ENCODE results near the gene SNRPA1.

SNRPA1 gene

DNA sequence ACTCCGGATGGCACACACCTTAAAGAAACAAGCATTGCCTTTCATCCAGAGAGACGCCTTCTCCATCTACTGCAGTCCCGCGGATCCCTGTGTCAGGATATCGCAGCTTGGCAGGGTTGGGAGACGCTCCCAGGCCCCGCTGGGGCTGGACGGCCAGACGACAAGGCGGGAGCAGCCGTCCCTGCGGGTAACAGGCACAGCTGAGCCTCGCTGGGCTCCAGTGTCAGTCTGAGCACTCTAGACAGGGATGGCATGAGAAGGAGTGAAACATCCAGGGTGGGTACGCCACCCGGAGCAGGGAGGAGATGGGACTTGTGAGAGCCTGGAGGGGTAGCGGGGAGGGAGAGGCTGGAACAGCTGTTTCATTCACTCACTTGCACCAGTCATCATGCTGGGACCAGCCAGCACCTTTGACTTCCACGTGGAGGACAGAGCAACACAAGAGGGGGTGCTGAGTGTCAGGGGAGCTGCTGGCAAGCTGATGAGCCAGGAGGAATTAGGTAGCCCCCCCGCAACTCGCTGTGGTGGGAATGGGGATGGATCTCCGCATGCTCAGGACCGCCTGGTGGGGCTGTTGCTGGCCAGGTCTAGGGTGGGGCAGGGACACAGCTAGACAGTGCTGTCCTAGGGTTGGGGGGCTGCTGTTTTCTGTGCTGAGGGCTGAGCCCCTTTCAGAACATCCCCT is 31.6 kb upstream of the SNRPA1 start:
- Histone ChIP-seq H3K27ac (ENCODE audit: low read length) (no peak overlapping the region), H3K9me3 (ENCODE audit: control insufficient read depth, low read depth, low read length) (no peaks in the 10 kb centered on the region), H3K27me3 (ENCODE audit: control insufficient read depth, insufficient read depth, low read length) (peaks cover under 1% of the 10 kb centered on the region), H3K4me3 (ENCODE audit: low read length) (no peak overlapping the region), H3K36me3 (ENCODE audit: control insufficient read depth, low read depth, low read length) (no peaks in the 10 kb centered on the region), H3K4me1 (ENCODE audit: control insufficient read depth, low read depth, low read length) (no peaks in the 10 kb centered on the region), H3K9ac (ENCODE audit: low read length) (no peak overlapping the region)

DNA sequence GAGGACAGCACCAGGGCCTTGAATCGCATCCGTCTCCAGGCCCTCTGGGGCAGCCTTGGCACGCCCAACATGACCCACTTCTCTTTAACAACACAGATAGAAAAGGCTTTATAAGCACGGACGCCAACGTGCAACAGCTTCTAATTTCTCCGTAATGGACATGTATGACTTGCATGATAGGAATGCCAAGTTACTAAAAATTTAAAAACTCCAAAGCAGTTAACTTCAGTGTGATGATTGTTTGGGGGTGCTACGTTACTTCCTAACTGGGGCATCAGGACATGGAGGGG is 30.9 kb upstream of the SNRPA1 start:
- H3K36me3 ChIP-seq (ENCODE audit: control insufficient read depth, low read depth, low read length) = no peaks in the 10 kb centered on the region
- H3K27ac ChIP-seq (ENCODE audit: low read length) = no peak overlapping the region
- H3K4me1 ChIP-seq (ENCODE audit: control insufficient read depth, low read depth, low read length) = no peaks in the 10 kb centered on the region
- H3K4me3 ChIP-seq (ENCODE audit: low read length) = no peak overlapping the region
- H3K9me3 ChIP-seq (ENCODE audit: control insufficient read depth, low read depth, low read length) = no peaks in the 10 kb centered on the region
- H3K9ac ChIP-seq (ENCODE audit: low read length) = no peak overlapping the region
- peaks cover 3% of the 10 kb centered on the region for H3K27me3 ChIP-seq (ENCODE audit: control insufficient read depth, insufficient read depth, low read length)

DNA sequence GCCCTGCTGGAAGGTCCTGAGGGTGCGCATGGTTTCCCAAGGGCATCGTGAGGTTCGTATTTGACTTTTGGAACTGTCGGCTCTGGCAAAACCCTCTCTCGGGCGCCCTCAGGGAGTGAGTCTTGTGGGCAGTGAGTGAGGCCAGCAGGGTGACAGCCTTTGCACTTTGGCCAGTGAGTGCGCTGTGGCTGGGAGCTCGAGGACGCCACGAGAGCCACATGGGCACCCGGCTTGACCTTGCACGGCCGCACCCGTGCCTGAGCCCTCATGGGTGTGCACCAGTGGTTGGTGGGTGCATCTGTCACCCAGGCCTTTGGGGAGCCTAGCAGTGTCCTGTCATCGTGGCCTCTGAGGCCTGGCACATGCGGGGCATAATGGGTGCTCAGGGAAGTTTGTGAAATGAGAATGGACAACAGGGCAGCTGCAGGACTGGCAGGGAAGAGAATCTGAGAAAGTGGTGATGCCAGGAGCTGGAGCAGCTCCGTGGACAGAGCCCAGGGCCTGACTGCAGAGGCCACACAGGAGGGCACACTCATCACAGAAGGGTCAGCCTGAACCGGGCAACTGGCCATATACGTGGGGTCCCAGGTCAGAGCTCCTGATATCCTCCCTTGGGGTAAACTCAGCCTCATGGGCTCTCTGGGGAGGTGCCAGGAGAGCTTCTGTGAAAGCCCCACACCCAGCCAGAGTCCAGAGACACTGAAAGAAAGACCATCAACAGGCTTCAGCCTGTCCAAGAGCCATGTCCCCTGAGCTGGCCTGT is 30.4 kb upstream of the SNRPA1 start:
- Histone ChIP-seq H3K27me3 (ENCODE audit: control insufficient read depth, insufficient read depth, low read length) (peaks cover 5% of the 10 kb centered on the region), H3K27ac (ENCODE audit: low read length) (no peak overlapping the region), H3K9ac (ENCODE audit: low read length) (no peak overlapping the region), H3K36me3 (ENCODE audit: control insufficient read depth, low read depth, low read length) (no peaks in the 10 kb centered on the region), H3K4me1 (ENCODE audit: control insufficient read depth, low read depth, low read length) (no peaks in the 10 kb centered on the region), H3K4me3 (ENCODE audit: low read length) (no peak overlapping the region), H3K9me3 (ENCODE audit: control insufficient read depth, low read depth, low read length) (no peaks in the 10 kb centered on the region)

DNA sequence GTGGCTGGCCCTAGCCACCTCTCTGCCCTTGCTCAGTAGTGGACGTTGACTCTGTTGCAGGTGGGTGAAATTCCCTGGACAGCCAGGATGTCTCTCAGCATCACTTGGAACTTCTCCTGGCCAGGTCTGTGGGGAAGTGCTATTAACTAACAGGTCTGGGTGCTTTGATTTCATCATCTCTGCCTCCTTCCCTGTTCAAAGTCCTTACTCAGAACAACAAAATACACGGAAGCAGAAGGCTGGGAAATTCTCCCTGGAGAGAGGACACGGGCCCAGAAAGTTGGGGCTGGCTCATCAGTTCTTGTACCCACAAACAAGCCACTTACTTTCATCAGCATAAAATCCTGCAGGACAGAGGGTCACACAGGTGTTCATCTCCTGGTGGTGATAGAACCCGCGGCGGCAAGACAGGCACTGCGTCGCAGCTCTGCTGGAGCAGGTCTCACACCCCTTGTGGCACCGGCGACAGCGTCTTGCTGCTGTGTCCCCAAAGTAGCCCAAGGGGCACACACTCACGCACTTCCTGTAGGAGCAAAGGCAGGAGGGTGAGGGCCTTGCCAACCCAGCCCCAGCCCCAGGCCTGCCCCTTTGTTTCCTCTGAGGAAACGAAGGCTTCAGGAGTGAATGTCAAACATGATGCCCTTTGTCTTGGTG is 29.6 kb upstream of the SNRPA1 start:
- Histone ChIP-seq H3K36me3 (ENCODE audit: control insufficient read depth, low read depth, low read length) (no peaks in the 10 kb centered on the region), H3K9me3 (ENCODE audit: control insufficient read depth, low read depth, low read length) (no peaks in the 10 kb centered on the region), H3K27ac (ENCODE audit: low read length) (no peak overlapping the region), H3K9ac (ENCODE audit: low read length) (no peak overlapping the region), H3K4me3 (ENCODE audit: low read length) (no peak overlapping the region), H3K27me3 (ENCODE audit: control insufficient read depth, insufficient read depth, low read length) (peaks cover 8% of the 10 kb centered on the region), H3K4me1 (ENCODE audit: control insufficient read depth, low read depth, low read length) (no peaks in the 10 kb centered on the region)

DNA sequence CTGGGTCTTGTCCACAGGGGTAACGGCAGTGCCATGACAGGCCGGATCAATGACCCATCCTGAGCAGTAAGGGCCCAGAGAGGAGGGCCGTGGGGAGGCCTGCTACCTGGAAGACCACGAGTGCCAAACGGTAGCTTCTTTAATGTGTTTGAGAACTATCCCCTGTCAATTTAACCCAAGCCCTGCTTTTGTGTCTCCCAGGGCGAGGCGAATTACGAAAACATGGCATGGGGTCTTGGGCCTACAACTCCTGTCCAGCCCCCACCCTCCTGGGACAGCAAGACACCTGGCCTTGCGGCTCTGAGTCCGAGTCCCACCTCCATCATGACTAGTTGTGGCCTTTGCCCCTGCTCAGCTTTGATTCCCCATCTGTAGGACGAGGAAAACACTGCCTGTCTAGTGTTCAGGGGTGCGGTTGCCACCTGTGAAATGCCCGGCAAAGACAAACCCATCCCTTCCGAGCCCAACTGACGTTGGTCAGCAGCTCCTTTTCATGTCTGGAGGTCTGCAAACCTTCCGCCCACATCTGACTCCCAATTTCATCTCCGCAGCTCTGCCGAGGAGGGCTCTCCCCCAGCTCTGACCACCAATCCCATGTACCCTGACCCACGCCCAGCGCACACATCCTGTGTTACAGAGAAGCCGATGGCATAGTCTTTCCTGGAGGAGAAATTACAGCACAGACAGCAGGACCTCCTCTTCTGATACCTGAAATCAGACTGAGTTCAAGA is 28.9 kb upstream of the SNRPA1 start:
- Histone ChIP-seq H3K27ac (ENCODE audit: low read length) (no peak overlapping the region), H3K36me3 (ENCODE audit: control insufficient read depth, low read depth, low read length) (no peaks in the 10 kb centered on the region), H3K4me1 (ENCODE audit: control insufficient read depth, low read depth, low read length) (no peaks in the 10 kb centered on the region), H3K27me3 (ENCODE audit: control insufficient read depth, insufficient read depth, low read length) (peaks cover 8% of the 10 kb centered on the region), H3K9ac (ENCODE audit: low read length) (no peak overlapping the region), H3K9me3 (ENCODE audit: control insufficient read depth, low read depth, low read length) (no peaks in the 10 kb centered on the region), H3K4me3 (ENCODE audit: low read length) (no peak overlapping the region)

DNA sequence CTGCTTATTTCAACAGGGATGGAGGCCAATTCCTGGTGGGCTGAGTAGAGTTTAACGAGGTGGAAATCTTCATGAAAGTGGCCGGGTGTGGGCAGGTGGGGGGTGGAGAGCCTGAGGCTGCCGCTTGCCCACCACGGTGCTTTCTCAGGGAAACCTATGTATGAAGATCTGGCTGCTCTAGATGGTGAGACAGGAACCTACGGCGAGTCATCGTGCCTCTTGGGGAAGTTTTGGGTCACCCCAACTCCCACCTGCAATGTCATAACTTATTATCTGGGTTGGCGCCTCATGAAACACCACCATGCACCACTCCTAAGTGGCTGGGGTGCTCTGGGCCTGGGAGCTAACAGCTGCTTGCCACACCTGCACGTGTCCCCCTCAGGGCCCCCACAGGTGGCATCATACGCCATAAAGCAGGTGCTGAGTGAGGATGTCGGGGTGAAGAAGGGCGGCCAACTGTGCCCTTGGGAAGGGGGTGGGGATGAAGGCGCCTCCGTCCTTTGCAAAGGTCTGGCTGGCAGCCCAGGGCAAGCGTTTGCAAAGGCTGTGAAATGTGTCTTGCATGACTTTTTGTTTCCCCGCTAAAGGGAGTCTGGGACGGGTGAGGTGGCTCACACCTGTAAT is 27.9 kb upstream of the SNRPA1 start:
- no peaks in the 10 kb centered on the region for H3K9me3 ChIP-seq (ENCODE audit: control insufficient read depth, low read depth, low read length)
- no peaks in the 10 kb centered on the region for H3K4me1 ChIP-seq (ENCODE audit: control insufficient read depth, low read depth, low read length)
- H3K9ac ChIP-seq (ENCODE audit: low read length) = no peak overlapping the region
- no peak overlapping the region for H3K4me3 ChIP-seq (ENCODE audit: low read length)
- peaks cover 8% of the 10 kb centered on the region for H3K27me3 ChIP-seq (ENCODE audit: control insufficient read depth, insufficient read depth, low read length)
- H3K27ac ChIP-seq (ENCODE audit: low read length) = no peak overlapping the region
- no peaks in the 10 kb centered on the region for H3K36me3 ChIP-seq (ENCODE audit: control insufficient read depth, low read depth, low read length)

DNA sequence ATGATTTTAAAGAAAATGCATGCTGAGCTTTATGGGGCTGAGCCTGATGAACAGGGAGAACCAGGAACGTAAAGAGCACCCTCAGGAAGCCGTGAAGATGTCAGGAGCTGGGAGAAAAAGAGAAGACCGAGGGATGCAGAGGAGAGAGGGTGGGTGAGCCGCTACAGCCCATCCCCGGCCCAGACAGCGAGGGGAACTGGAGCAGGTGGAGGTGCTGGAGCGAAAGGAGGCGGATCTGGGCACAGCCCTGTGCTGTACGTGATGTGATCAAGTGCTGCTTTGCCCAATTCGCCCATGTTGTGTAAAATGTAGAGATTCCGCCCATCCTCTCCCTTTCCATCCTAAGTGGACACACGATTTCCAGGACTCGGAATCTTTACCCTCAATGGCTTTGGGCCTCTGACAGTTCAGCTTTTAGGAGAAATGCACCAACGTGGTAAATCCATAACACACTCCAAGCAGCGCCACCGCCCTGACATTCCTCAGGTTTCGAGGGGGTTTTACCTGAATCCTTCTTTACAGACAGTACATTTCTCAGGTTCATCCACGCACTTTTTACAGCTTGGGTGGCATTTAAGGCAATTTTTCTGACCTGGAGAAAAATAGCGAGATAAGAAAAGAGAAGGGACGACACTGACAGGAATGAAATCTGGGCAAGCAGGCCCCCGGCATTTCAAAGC is 27.1 kb upstream of the SNRPA1 start:
- no peak overlapping the region for H3K9ac ChIP-seq (ENCODE audit: low read length)
- H3K36me3 ChIP-seq (ENCODE audit: control insufficient read depth, low read depth, low read length) = no peaks in the 10 kb centered on the region
- no peak overlapping the region for H3K27ac ChIP-seq (ENCODE audit: low read length)
- peaks cover 8% of the 10 kb centered on the region for H3K27me3 ChIP-seq (ENCODE audit: control insufficient read depth, insufficient read depth, low read length)
- H3K4me3 ChIP-seq (ENCODE audit: low read length) = no peak overlapping the region
- no peaks in the 10 kb centered on the region for H3K9me3 ChIP-seq (ENCODE audit: control insufficient read depth, low read depth, low read length)
- H3K4me1 ChIP-seq (ENCODE audit: control insufficient read depth, low read depth, low read length) = no peaks in the 10 kb centered on the region

DNA sequence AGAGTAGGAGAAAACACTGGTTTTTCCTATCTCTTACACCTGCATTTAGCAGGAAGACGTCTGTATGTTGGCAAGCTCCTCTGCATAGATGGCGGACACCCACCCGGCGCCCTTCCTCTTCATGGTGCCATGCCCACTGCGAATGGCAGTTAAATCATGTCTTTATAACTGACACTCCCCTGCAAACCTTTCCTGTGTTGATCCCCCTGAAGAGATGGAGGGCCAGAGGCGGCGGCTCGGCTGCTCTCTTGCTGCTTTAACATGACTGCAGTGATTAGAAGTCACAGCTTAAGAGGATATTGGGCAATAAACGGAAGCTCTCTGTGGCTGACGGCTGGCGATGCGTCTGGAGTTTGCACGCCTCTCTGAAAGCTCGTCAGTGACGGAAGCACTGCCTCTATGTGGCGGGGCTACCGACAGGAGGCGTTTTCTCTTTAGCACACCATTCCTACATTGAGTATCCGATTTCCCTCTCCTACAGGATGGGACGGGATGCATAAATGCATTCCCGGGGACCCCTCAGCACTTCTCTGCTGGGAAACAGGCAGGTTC is 25.5 kb upstream of the SNRPA1 start:
- no peak overlapping the region for H3K27ac ChIP-seq (ENCODE audit: low read length)
- no peaks in the 10 kb centered on the region for H3K36me3 ChIP-seq (ENCODE audit: control insufficient read depth, low read depth, low read length)
- H3K9me3 ChIP-seq (ENCODE audit: control insufficient read depth, low read depth, low read length) = no peaks in the 10 kb centered on the region
- H3K9ac ChIP-seq (ENCODE audit: low read length) = no peak overlapping the region
- H3K4me3 ChIP-seq (ENCODE audit: low read length) = no peak overlapping the region
- H3K27me3 ChIP-seq (ENCODE audit: control insufficient read depth, insufficient read depth, low read length) = peaks cover 8% of the 10 kb centered on the region
- no peaks in the 10 kb centered on the region for H3K4me1 ChIP-seq (ENCODE audit: control insufficient read depth, low read depth, low read length)

DNA sequence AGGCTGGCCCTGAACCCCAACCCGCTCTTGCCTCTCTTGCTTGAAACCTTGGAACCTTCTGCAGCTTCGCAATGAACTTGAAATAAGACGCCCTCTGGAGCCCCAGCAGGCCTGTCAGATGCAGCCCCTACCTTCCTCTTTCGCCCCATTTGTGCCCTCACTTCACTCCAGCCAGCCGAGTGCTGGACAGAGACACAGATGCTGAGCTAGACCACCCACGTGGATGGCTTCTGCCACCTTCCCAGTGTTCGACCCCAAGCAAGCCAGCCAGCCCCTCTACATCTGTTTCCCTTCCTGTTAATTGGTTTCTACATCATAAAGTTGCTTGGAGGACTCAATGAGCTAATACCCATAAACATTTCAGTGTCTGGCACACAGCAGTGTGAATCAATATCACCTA is 23.8 kb upstream of the SNRPA1 start:
- Histone ChIP-seq H3K4me1 (ENCODE audit: control insufficient read depth, low read depth, low read length) (no peaks in the 10 kb centered on the region), H3K9ac (ENCODE audit: low read length) (no peak overlapping the region), H3K27me3 (ENCODE audit: control insufficient read depth, insufficient read depth, low read length) (peaks cover 8% of the 10 kb centered on the region), H3K36me3 (ENCODE audit: control insufficient read depth, low read depth, low read length) (no peaks in the 10 kb centered on the region), H3K4me3 (ENCODE audit: low read length) (no peak overlapping the region), H3K9me3 (ENCODE audit: control insufficient read depth, low read depth, low read length) (no peaks in the 10 kb centered on the region), H3K27ac (ENCODE audit: low read length) (no peak overlapping the region)

DNA sequence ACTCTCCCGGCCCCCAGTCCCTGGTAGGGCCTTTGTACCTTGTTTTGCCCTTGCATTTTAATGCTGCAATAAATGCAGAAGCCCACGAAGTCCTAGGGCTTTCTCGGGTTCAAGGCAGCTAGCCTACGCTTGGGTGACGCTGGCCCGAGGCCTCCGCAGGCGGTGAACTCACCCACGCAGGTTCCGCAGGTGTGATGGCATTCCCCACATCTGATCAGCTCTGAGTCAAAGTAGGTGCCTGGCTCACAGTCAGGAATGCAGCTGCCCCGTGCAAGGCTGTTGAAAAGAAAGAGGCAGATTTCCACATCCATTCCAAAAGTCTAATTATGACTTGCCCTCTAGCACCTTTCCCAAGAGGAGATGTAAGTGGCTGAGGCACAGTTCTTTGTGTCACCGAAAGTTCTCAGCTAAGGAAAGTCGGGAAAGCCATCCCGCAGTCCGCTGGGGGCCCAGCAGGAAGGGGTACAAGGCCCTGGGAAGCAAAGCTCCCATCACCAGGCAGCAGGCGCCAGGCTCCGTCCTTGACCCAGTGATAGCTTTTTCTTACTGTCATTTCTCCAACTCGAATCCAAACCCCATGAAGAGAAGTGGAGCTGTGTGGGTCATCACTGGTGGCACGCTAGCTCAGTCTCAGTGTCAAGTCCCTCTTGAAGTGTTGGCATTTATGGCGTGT is 23.2 kb upstream of the SNRPA1 start:
- H3K9me3 ChIP-seq (ENCODE audit: control insufficient read depth, low read depth, low read length) = no peaks in the 10 kb centered on the region
- H3K4me1 ChIP-seq (ENCODE audit: control insufficient read depth, low read depth, low read length) = no peaks in the 10 kb centered on the region
- H3K27ac ChIP-seq (ENCODE audit: low read length) = no peak overlapping the region
- H3K36me3 ChIP-seq (ENCODE audit: control insufficient read depth, low read depth, low read length) = no peaks in the 10 kb centered on the region
- H3K27me3 ChIP-seq (ENCODE audit: control insufficient read depth, insufficient read depth, low read length) = peaks cover 8% of the 10 kb centered on the region
- no peak overlapping the region for H3K4me3 ChIP-seq (ENCODE audit: low read length)
- H3K9ac ChIP-seq (ENCODE audit: low read length) = no peak overlapping the region
